ENCODE data around the gene PYGB. TPM values are rescaled to one million over a fixed set of nuclear protein-coding genes. Genes with fewer than 3 reads are reported as not detected.

Gene PYGB
- total RNA-seq, 1 experiment from 2014 or later, result 435 TPM

DNA sequence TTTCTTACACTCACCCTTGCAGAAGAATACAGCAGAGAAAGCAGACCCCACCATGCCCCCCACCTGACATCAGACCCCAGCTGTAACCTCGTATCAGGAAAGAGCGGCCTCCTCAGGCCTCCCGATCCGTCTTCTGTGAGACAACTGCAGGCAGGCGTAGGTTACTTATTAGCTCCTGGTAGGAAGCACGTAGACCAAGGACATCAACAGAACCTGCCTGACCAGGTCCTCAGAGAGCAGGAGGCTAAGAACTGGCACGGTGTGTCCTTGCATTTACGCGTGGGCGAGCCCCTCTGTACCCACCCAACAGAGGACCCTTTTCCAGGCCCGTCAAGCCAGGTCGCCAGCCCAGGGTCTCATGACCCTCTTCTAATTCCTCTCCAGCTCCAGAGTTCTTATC, 91.7 kb downstream of the PYGB start:
- intact Hi-C loops (cut with micrococcal nuclease), result no loop called here
- no peak overlapping the region for H3K27ac Mint-ChIP-seq (ENCODE audit: low read depth, unreplicated experiment)
- no TSS peak for BruUV-seq (replicated peaks)
- H3K4me3 Mint-ChIP-seq (ENCODE audit: unreplicated experiment), result no peak overlapping the region
- ChIA-PET POLR2A (no interaction called here), CTCF (interaction anchor here (0.6 to 2.4 kb wide), 7 partner anchors 9 to 60 kb away, joined by 3 to 11 read pairs (median 3); no protein-coding TSS in a partner anchor)
- no peaks in the 10 kb centered on the region for H3K4me1 Mint-ChIP-seq (ENCODE audit: insufficient read depth, unreplicated experiment)
- no peaks in the 10 kb centered on the region for H3K27me3 Mint-ChIP-seq (ENCODE audit: insufficient read depth, unreplicated experiment)
- TF ChIP-seq, protein P1, sequence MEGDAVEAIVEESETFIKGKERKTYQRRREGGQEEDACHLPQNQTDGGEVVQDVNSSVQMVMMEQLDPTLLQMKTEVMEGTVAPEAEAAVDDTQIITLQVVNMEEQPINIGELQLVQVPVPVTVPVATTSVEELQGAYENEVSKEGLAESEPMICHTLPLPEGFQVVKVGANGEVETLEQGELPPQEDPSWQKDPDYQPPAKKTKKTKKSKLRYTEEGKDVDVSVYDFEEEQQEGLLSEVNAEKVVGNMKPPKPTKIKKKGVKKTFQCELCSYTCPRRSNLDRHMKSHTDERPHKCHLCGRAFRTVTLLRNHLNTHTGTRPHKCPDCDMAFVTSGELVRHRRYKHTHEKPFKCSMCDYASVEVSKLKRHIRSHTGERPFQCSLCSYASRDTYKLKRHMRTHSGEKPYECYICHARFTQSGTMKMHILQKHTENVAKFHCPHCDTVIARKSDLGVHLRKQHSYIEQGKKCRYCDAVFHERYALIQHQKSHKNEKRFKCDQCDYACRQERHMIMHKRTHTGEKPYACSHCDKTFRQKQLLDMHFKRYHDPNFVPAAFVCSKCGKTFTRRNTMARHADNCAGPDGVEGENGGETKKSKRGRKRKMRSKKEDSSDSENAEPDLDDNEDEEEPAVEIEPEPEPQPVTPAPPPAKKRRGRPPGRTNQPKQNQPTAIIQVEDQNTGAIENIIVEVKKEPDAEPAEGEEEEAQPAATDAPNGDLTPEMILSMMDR (IDR thresholded peaks at IDR 0.05; ENCODE audit: unreplicated experiment), result no peak
- peaks cover 7% of the 10 kb centered on the region for H3K36me3 Mint-ChIP-seq (ENCODE audit: insufficient read depth, unreplicated experiment)
- no peak for DNase-seq (ENCODE audit: unreplicated experiment)
- H3K9me3 Mint-ChIP-seq (ENCODE audit: unreplicated experiment), result no peaks in the 10 kb centered on the region

DNA sequence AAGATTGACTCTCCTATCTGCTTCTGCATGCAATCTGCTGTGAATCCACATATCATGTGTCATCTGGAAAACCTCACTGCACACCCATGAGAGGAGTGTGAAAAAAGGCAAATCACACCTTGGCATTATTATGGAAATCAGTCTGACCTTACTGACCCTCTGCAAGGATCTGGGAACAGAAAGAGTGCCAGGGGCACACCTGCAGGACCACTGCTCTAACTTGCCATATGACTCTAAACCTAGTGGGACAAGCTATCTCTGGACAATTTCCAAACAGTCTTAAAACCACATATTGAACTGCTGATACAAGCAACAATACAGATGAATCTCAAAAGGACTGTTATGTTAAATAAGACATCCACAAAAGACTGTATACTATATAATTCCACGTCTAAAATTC, 92.5 kb downstream of the PYGB start:
- TF ChIP-seq, protein P1 (IDR thresholded peaks at IDR 0.05; ENCODE audit: unreplicated experiment), result no peak
- BruUV-seq (replicated peaks), result no TSS peak
- Mint-ChIP-seq H3K36me3 (ENCODE audit: insufficient read depth, unreplicated experiment) (peaks cover 7% of the 10 kb centered on the region), H3K27me3 (ENCODE audit: insufficient read depth, unreplicated experiment) (no peaks in the 10 kb centered on the region), H3K27ac (ENCODE audit: low read depth, unreplicated experiment) (no peak overlapping the region), H3K4me1 (ENCODE audit: insufficient read depth, unreplicated experiment) (no peaks in the 10 kb centered on the region), H3K9me3 (ENCODE audit: unreplicated experiment) (no peaks in the 10 kb centered on the region), H3K4me3 (ENCODE audit: unreplicated experiment) (no peak overlapping the region)
- POLR2A ChIA-PET, result interaction anchor here (0.5 kb wide), 1 partner anchor 12 kb away, joined by 3 read pairs; no protein-coding TSS in a partner anchor
- CTCF ChIA-PET, result interaction anchor here (0.6 to 2.4 kb wide), 8 partner anchors 13 to 200 kb away, joined by 3 to 11 read pairs (median 4); no protein-coding TSS in a partner anchor
- DNase-seq (ENCODE audit: unreplicated experiment), result no peak
- intact Hi-C loops (cut with micrococcal nuclease), result no loop called here

DNA sequence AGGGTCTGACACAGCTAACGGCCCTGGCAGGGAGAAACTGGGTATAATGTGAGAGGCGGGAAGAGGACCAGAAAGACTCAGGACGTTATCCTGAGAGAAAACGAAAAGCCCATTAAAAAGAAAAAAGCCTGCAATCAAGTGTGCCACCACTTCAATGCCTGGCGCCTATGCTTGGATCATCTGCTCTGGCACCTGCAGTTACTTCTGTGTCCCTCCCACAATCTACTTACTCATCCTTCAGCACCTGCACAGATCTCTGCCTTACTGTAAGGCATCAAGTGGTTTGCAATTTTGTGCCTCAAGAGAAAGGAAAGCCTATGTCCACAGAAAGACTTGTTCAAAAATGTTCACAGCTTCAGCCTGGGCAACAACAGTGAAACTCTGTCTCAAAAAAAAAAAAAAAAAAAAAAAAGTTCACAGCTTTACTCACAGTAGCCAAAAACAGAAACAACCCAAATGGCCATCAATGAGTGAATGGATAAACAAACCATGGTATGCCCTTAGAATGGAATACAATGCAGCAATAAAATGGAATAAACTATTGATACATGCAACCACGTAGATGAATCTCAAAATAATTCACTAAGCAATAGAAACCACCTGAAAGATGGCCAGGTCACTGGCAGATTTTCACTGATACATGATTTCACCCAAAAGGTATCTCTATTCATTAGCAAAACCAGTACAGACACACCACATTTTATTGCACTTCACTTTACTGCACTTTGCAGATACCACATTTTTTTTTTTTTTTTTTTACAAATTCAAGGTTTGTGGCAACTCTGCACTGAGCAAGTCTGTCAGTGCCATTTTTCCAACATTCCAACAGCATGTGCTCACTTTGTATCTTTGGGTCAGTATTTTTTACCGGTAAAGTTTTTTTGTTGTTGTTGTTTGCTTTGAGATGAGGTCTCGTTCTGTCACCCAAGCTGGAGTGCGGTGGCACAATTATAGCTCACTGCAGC, 94.1 kb downstream of the PYGB start:
- TF ChIP-seq, protein P1 (IDR thresholded peaks at IDR 0.05; ENCODE audit: unreplicated experiment), result no peak
- DNase-seq (ENCODE audit: unreplicated experiment), result no peak
- H3K9me3 Mint-ChIP-seq (ENCODE audit: unreplicated experiment), result no peaks in the 10 kb centered on the region
- BruUV-seq (replicated peaks), result no TSS peak
- no peak overlapping the region for H3K27ac Mint-ChIP-seq (ENCODE audit: low read depth, unreplicated experiment)
- ChIA-PET POLR2A (interaction anchor here (0.6 kb wide), 1 partner anchor 116 kb away, joined by 3 read pairs; no protein-coding TSS in a partner anchor), CTCF (interaction anchor here (0.6 to 1.4 kb wide), 11 partner anchors 11 to 173 kb away, joined by 3 to 7 read pairs (median 4); no protein-coding TSS in a partner anchor)
- H3K4me1 Mint-ChIP-seq (ENCODE audit: insufficient read depth, unreplicated experiment), result no peaks in the 10 kb centered on the region
- intact Hi-C loops (cut with micrococcal nuclease), result no loop called here
- no peaks in the 10 kb centered on the region for H3K27me3 Mint-ChIP-seq (ENCODE audit: insufficient read depth, unreplicated experiment)
- no peak overlapping the region for H3K4me3 Mint-ChIP-seq (ENCODE audit: unreplicated experiment)
- peaks cover 7% of the 10 kb centered on the region for H3K36me3 Mint-ChIP-seq (ENCODE audit: insufficient read depth, unreplicated experiment)

DNA sequence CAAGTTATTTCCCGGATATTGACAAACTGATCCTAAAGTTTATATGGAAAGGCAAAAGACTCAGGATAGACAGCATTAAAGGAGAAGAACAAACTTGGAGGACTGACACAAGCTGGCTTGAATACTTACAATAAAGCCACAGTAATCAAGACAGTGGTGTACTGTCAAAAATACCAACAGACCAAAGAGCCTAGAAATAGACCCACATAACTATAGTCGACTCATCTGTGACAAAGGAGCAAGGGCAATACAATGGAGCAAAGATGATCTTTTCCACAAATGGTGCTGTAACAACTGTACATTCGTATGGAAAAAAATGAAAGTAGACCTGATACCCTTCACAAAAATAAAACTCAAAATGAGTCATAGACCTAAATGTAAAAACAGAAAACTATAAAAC, 96.7 kb downstream of the PYGB start:
- BruUV-seq (replicated peaks), result no TSS peak
- intact Hi-C loops (cut with micrococcal nuclease), result no loop called here
- TF ChIP-seq, protein P1 (IDR thresholded peaks at IDR 0.05; ENCODE audit: unreplicated experiment), result no peak
- POLR2A ChIA-PET, result no interaction called here
- H3K4me1 Mint-ChIP-seq (ENCODE audit: insufficient read depth, unreplicated experiment), result no peaks in the 10 kb centered on the region
- peaks cover 7% of the 10 kb centered on the region for H3K36me3 Mint-ChIP-seq (ENCODE audit: insufficient read depth, unreplicated experiment)
- CTCF ChIA-PET, result no interaction called here
- no peak overlapping the region for H3K27ac Mint-ChIP-seq (ENCODE audit: low read depth, unreplicated experiment)
- no peak for DNase-seq (ENCODE audit: unreplicated experiment)
- no peaks in the 10 kb centered on the region for H3K27me3 Mint-ChIP-seq (ENCODE audit: insufficient read depth, unreplicated experiment)
- no peaks in the 10 kb centered on the region for H3K9me3 Mint-ChIP-seq (ENCODE audit: unreplicated experiment)
- no peak overlapping the region for H3K4me3 Mint-ChIP-seq (ENCODE audit: unreplicated experiment)

Data from MCF 10A (cell line).